Left hindlimb (tissue), 1 donor: ENCODE data around the gene WDR27.
"Not testable (repeated sequence)": the region's sequence is repeated elsewhere in the genome, so short reads cannot be mapped to it uniquely, and the experiment has no call there.

Experiments used
- DNase-seq: peaks from one replicate; pipeline ENCODE4 v3.0.0-alpha.2; 2018

The WDR27 gene

GRCh38 chr6:169511785-169512184 is 190.0 kb downstream of the WDR27 start:
- DNase-seq: not testable (repeated sequence)

DNA sequence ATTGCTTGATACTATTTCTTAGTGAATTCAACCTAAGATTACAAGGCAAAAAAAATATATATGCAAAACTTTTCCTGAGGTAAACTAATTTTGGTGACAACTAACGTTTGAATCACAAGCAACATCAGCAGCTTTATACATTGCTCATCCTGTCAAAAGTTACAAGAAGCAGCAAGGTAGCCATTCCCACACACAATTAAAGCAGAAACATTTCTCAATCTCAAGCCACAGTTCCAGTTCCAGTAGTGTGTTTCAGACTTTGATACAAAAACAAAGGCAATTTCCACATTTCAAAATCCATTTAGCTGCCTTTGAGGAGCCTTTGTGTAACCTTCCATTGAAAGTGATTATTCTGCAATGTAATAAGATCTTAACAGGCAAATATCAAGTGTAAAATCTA is 191.0 kb downstream of the WDR27 start:
- DNase-seq: no peak

DNA sequence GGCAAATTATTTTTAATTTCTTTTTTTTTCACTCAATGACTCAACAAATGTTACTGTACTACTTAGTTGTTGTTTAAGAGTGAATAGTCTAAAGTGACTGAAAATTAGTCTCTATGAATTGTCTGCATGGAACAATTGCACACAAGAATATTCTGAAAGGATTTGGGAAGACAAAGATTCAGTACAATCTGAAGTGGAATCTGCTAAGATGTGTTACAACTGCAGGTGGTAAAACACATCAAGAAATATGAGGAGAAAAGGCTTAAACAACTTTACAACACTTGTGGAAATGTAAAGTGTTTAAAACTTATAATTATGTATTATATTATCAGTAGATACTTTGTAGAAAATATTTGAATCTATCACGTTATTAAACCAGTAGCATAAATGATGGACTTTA is 193.4 kb downstream of the WDR27 start:
- no peak for DNase-seq

GRCh38 chr6:169503422-169504152 is 198.2 kb downstream of the WDR27 start:
- DNase-seq: no peak

DNA sequence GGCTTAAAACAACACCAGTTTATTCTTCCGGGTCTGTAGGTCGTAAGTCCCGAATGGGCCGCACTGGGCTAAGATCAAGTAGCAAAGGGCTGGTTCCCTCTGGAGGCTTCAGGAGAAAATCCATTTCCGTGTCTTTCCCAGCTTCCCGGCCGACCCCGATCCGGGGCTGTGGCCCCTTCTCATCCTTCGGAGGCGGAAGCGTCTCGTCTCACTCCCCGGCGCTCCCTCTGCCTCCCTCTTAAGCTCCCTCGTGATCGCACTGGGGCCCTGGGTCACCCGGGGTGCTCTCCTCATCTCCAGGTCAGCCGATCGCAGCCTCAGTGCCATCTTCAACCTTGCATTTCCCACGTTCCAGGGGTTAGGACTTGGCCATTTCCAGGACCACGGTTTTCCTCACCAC is 199.4 kb downstream of the WDR27 start:
- DNase-seq: no peak

DNA sequence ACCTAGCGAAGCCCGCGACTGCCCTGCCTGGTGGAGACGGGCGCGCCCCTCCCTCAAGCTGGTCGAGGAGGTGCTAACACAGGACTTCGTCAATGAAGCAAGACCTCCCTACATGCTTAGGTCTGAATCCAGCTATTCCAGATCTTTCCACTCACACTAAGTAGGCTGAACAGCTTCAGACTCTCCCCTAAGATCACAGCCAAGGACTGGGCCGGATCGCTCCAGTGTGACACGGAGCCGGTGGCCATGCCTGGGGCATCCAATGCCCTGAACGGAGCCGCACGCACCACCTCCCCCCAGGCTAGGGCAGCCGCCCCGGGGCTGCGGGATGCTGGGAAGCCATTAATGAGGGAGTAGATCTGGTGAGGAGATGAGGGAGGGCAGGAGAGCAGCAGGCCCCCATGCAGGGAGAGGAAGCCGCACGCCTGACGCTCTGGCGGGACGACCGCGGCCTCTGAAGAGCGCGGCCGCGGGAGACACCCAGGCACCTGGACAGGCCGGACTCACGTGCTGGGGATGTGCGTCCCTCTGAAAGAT is 200.0 kb downstream of the WDR27 start:
- DNase-seq: no peak

DNA sequence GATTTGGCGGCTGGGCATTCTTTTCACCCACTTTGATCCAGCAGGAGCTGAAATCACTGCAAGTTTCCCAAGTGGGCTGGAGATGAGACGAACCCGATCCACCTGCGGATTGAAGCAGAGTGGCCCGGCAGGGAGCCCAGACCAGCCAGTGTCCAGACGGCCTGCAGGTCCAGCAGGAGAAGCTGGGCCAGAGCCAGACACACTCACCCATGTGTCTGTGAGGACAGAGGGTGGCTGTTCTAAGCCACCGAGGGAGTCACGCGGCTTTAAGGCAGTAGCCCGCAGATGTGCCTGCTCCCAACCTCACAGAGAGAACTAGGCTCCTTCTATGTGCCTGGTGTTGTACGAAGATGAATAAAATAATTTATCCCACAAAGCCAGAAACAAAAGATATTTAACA is 200.7 kb downstream of the WDR27 start:
- no peak for DNase-seq

- no peak for DNase-seq
Measured at GRCh38 chr6:169500688-169501087, 201.1 kb downstream of the WDR27 start.

- DNase-seq: no peak
Measured at GRCh38 chr6:169499848-169500247, 202.0 kb downstream of the WDR27 start.

GRCh38 chr6:169498916-169499513 is 202.8 kb downstream of the WDR27 start:
- no peak for DNase-seq

DNA sequence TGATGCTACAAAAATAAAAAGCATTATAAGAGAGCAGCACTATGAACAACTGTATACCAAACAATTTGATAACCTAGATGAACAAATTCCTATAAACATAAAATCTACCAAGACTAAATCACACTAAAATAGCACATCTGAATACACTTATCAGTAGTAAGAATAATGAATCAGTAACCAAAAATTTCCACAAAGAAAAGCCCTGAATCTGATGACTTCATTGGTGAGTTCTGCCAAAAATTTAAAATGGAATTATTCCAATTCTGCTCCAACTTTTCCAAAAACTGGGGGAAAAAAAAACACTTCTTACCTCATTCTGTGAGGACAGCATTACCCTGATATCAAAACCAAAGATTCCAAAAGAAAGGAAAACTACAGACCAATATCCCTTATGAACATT is 206.2 kb downstream of the WDR27 start:
- no peak for DNase-seq

DNA sequence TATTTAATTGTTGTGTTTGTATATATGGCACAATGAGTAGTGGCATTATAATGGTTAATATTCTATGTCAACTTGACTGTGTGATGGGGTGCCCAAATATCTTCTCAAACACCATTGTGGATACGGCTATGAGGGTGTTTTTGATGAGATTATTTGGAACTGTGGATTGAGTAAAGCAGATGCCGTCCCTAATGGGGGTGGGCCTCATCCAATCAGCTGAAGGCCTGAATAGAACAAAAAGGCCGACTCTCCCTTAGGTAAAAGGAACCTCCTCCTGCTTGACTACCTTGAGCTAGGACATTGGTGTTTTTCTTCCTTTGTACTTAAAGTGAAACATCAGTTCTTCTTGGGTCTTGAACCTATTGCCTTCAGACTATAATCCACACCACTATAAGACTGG is 207.8 kb downstream of the WDR27 start:
- no peak for DNase-seq

- DNase-seq: no peak
Measured at GRCh38 chr6:169491482-169491881, 210.3 kb downstream of the WDR27 start.

- no peak for DNase-seq
Measured at GRCh38 chr6:169490830-169491229, 211.0 kb downstream of the WDR27 start.

DNA sequence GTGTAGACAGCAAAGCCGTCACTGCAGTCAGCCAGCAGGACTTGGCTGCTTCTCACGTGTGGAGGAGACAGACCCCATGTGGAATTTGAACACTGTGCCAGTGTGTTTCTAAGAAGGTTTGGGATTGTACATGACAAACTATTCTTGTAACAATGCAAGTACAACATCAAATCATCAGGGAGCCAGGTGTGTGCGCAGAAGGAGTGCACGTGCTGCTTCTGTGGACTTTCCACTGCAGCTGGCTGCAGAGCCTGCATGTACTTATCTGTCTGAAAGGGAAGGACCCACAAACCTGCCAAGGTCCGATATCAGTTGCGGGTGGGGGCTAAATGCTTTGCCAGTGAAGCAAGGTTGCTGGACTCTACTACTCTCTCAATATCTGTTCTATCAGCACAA is 211.6 kb downstream of the WDR27 start:
- DNase-seq: peak; percentile 62

GRCh38 chr6:169489563-169490245 is 212.1 kb downstream of the WDR27 start:
- DNase-seq: peak; percentile 67

DNA sequence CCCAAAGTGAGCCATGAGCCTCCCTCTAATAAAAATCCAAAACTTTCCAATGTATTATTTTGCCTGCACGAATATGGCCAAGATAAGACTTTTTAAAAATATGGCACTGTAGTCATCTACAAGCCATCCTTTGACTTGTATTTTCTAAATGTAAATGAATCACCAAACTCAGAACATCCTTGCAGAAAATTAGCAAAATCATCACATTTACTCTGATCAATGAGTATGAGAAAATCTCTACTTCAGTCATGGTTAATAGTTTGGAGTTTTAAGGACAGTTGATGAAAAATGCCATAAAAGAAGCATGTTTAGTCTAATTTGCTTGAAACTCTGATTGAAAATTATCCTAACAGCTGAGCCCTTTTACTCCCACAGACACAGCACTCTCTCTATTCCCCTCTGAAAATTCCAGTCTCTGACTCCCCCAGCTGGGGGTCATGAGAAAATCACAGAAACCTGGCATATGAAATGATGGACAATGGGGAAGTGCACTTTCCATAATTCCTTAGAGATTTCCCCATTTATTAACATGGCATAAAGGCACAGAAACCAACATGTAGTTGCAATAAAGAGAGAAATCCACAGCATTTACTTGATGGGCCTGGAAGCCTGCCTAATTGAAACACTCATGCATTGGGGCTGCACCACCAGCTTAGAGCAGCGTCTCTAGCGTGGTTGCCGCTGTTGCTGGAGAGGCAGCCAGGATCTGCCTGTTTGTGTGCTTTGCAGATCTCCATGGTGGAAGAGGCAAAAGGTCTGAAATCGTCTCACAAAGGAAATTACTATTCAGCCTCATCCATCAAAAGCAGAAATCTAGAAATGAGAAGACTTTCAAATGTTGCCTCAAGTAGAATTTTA is 214.0 kb downstream of the WDR27 start:
- DNase-seq: no peak

DNA sequence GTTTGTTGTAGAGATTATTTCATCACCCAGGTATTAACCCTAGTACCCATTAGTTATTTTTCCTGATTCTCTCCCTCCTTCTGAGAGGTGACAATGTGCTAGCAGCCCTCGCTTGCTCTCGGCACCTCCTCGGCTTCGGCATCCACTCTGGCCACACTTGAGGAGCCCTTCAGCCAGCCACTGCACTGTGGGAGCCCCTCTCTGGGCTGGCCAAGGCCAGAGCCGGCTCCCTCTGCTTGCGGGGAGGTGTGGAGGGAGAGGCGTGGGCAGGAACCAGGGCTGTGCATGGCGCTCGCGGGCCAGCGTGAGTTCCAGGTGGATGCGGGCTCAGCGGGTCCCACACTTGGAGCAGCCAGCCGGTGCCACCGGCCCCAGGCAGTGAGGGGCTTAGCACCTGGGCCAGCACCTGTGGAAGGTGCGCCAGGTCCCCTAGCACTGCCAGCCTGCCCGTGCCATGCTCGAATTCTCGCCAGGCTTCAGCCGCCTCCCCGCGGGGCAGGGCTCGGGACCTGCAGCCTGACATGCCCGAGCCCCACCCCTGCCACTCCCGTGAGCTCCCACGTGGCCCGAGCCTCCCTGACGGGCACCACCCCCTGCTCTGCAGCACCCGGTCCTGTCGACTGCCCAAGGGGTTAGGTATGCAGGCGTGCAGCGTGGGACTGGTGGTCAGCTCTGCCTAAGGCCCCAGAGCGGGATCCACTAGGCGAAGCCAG is 221.9 kb downstream of the WDR27 start:
- DNase-seq: no peak

- DNase-seq: no peak
Measured at GRCh38 chr6:169474362-169474761, 227.5 kb downstream of the WDR27 start.

DNA sequence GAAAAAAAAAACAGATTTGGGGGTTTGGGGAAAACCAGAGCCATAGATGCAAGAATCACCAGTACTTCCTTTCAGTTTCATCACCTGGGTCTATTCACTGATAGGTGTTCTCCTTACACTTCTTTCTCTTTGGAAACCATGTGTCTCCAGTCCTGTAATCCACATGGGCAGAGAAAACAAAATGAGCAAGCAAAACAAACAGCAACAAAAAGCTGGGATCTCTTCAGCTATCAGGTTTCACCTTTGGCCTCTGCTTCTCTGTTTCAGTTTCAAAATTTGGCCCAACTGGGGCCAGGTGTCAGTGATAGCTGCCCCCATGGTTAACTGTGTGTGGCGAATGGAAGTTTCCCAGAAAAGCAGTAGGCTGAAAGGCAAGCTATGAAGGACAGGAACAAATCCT is 228.2 kb downstream of the WDR27 start:
- DNase-seq: no peak

- DNase-seq: no peak
Measured at GRCh38 chr6:169472786-169473416, 228.9 kb downstream of the WDR27 start.

- DNase-seq: no peak
Measured at GRCh38 chr6:169470790-169471189, 231.0 kb downstream of the WDR27 start.
